GM19193 (cell line): ENCODE measurements around the gene ERBB4.

Source experiments
- POLR2A ChIP-seq: IDR thresholded peaks from 4 replicates; pipeline ENCODE4 v1.6.1; 2011; ENCODE audit not compliant: insufficient read depth, insufficient read length; ENCODE audit errors: extremely low read depth

The ERBB4 gene

GRCh38 chr2:212276813-212277212, 261.8 kb downstream of the ERBB4 start:
- no peak for TF ChIP-seq POLR2A

DNA sequence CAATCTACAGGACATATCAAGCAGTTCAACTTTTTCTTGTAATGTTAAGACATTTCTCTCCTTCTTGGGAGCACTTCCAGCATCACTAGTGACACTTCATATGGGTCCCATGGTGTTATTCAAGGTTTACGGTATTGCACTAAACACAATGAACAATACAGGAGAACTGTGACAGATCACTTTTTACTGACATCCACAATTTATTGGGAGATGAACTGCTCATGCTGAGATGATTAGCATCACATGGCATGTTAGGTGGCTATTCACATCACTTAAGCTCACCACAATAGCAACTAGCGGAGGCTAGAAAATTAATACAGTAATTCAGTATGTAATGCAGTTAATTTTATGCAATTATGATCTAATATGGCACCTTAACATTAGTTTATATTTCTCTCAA, 264.4 kb downstream of the ERBB4 start:
- no peak for TF ChIP-seq POLR2A

- no peak for TF ChIP-seq POLR2A
Observed at GRCh38 chr2:212271583-212271982, 267.0 kb downstream of the ERBB4 start.

- TF ChIP-seq POLR2A = no peak
Observed at GRCh38 chr2:212269005-212269404, 269.6 kb downstream of the ERBB4 start.

DNA sequence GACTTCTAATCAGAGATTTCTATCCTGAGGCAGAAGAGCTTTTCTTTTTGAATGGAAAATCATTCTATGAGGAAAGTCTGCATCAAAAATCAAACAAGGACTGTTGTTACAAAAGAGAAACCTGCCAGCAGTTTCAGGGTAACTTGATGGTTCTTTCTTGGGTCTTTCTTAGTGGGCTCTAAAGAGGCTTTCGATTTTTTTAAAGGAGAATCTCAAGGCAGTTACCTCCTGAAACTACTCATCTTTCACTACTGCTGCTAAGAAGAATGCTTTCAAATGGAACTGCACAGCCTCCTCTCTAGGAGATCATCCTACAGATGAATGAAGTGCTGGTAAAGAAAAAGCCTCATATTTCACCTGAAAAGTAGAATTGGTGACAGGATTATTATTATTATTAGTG, 272.3 kb downstream of the ERBB4 start:
- no peak for TF ChIP-seq POLR2A

DNA sequence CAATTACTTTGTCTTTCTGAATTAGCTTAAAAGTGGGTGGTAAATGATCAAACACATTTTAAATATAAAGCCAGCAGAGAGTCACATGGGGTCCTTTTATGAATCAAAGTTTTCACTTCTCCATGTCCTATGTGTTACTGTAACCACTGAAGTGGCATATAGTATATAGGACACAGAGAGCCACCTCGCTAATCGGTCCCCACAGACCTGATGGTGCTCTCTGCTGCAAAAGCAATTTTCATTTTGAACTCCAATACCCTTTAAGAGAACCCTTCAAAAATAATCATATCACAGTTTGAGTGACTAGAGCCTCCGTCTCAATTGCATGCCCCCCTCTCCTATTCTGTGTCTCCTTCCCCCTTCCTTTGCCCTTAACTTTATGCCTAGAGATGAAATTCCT, 272.8 kb downstream of the ERBB4 start:
- no peak for TF ChIP-seq POLR2A

- TF ChIP-seq POLR2A = no peak
Observed at GRCh38 chr2:212264187-212264586, 274.4 kb downstream of the ERBB4 start.

- TF ChIP-seq POLR2A = no peak
Observed at GRCh38 chr2:212259226-212259625, 279.4 kb downstream of the ERBB4 start.

GRCh38 chr2:212254339-212254738, 284.3 kb downstream of the ERBB4 start:
- TF ChIP-seq POLR2A = no peak

DNA sequence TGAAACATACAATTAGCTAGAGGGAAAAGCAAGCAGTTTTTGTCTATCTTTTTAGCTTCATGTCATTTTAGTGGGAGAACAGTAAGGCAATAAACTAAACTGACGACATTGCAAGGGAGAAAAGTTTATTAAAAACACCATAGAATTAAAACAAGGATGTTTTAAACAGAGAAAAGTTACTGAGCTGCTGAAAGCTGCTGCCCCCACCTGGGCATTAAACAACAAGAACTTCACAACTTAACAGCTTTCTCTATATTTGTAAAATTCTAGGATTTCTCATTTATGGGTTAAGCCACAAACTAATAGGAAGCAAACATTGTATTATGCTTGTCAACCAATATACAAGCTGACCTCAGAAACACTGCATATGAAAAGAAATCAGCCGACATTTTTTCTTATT, 289.2 kb downstream of the ERBB4 start:
- no peak for TF ChIP-seq POLR2A

DNA sequence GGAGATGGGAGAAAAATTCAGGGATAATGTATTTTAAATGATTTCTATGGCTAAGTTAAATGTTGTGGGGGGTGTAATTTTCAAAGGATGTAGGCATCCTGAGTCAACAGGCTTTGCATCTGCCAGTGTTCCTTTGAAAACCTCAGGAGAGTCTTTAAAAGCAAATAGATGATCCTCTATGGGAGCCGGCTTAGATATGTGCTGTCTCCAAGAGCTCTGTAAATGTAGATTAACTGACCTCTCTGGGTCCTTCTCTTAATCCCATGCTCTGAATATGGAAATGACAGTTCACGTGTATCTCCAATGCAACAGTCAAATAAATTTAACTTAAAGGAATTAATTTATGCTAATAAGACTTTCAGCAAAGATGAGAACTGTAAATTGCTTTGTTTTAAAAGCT, 292.7 kb downstream of the ERBB4 start:
- TF ChIP-seq POLR2A = no peak

- no peak for TF ChIP-seq POLR2A
Observed at GRCh38 chr2:212242724-212243123, 295.9 kb downstream of the ERBB4 start.

GRCh38 chr2:212237350-212238095, 301.1 kb downstream of the ERBB4 start:
- no peak for TF ChIP-seq POLR2A

DNA sequence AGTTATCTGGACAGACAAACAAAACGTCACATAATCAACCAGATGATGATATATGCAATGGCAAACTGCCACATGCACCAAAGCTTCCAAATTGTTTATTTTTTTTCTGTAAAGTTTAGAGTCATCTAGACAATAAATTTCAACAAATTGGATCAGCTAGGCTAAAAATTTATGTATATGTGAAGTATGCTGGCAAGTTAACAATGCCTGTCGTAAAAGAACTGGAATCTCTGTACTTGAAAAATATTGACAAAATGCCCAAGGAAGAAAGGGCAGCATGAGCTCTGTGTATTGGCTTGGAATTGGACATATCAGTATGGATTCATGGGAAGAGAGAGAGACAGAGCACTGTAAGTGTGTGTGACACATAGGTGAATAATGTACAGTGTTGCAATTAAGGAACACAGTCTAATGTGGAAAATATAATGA, 309.8 kb downstream of the ERBB4 start:
- no peak for TF ChIP-seq POLR2A

GRCh38 chr2:212227755-212228154, 310.8 kb downstream of the ERBB4 start:
- TF ChIP-seq POLR2A = no peak

GRCh38 chr2:212226114-212226513, 312.5 kb downstream of the ERBB4 start:
- no peak for TF ChIP-seq POLR2A

DNA sequence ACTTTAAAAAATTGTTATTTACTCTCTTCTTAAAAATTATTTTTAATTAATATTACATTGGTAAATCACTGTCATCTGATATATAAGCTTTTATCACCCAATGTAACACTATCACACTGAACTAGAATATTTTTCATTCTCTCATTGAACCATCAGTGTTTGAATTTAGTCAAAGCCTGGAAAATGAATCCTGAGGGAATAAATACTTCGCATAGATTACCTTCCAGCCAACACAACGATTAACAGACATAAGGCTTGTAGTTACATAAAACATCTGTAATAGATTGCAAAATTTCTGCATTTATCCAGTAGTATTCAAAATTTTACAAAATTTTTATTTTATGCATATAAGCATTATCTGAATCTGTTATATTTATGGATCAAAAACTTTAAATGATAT, 314.9 kb downstream of the ERBB4 start:
- TF ChIP-seq POLR2A = no peak
